CD4-positive, alpha-beta memory T cell (primary cell): ENCODE measurements around the gene HOMER2. TPM values are rescaled to one million over a fixed set of nuclear protein-coding genes. Genes with fewer than 3 reads are reported as not detected.

ENCODE experiments used
- CTCF ChIA-PET: fragments of 350-600 bp; sonication (Branson Sonifier 250); formaldehyde crosslinking; loops from one replicate; lab custom pipeline; 2021; ENCODE audit warnings: inconsistent platforms; ENCODE audit not compliant: partially characterized antibody; lab: Charles Lee
- POLR2A ChIA-PET: fragments of 350-600 bp; sonication (Branson Sonifier 250); formaldehyde crosslinking; loops from one replicate; lab custom pipeline; 2021; ENCODE audit not compliant: partially characterized antibody; lab: Charles Lee
- DNase-seq, 5 donors: peaks; one replicate each; pipeline versions ENCODE4 v3.0.0 to v3.0.0-alpha.2; 2020 to 2022; ENCODE audit warnings: mixed read lengths in 1 of 5
- H3K27ac ChIP-seq: one replicate; pipeline ENCODE4 v1.7.0; 2013; ENCODE audit warnings: low read depth, low read length
- H3K27me3 ChIP-seq: 2 replicates; pipeline ENCODE4 v1.7.0; 2013; ENCODE audit warnings: mild to moderate bottlenecking, low read length, moderate library complexity; ENCODE audit not compliant: insufficient read depth
- H3K36me3 ChIP-seq: 2 replicates; pipeline ENCODE4 v1.7.0; 2013; ENCODE audit warnings: mild to moderate bottlenecking, low read length, moderate library complexity; ENCODE audit not compliant: insufficient read depth
- H3K4me1 ChIP-seq: 2 replicates; pipeline ENCODE4 v1.7.0; 2013; ENCODE audit warnings: mild to moderate bottlenecking, low read length, moderate library complexity; ENCODE audit not compliant: insufficient read depth
- H3K4me3 ChIP-seq, 2 donors: one replicate each; pipeline ENCODE4 v1.7.0; 2013; ENCODE audit warnings: low read length in 2 of 2, mild to moderate bottlenecking in 1 of 2
- H3K9me3 ChIP-seq, 2 donors: one replicate each; pipeline ENCODE4 v1.7.0; 2013; ENCODE audit warnings: low read length in 2 of 2, control low read depth in 1 of 2; ENCODE audit not compliant: control insufficient read depth in 1 of 2
- H3K27ac Mint-ChIP-seq, 7 donors: one replicate each; pipeline ENCODE4 v1.8.0; 2020 to 2021; ENCODE audit warnings: mixed read lengths in 7 of 7, mild to moderate bottlenecking in 6 of 7, inconsistent platforms in 3 of 7, moderate library complexity in 3 of 7
- H3K27me3 Mint-ChIP-seq, 2 donors: one replicate each; pipeline ENCODE4 v1.8.0; 2020 to 2021; ENCODE audit warnings: mixed read lengths in 2 of 2
- H3K36me3 Mint-ChIP-seq, 2 donors: one replicate each; pipeline ENCODE4 v1.8.0; 2020 to 2021; ENCODE audit warnings: mixed read lengths in 2 of 2, inconsistent platforms in 1 of 2, mild to moderate bottlenecking in 1 of 2
- H3K4me1 Mint-ChIP-seq, 4 donors: one replicate each; pipeline ENCODE4 v1.8.0; 2020 to 2021; ENCODE audit warnings: mixed read lengths in 4 of 4, mild to moderate bottlenecking in 1 of 4
- H3K4me3 Mint-ChIP-seq, 8 donors: one replicate each; pipeline ENCODE4 v1.8.0; 2020 to 2021; ENCODE audit warnings: mixed read lengths in 8 of 8, mild to moderate bottlenecking in 7 of 8, moderate library complexity in 6 of 8, inconsistent platforms in 3 of 8
- H3K9me3 Mint-ChIP-seq, 8 donors: one replicate each; pipeline ENCODE4 v1.8.0; 2020 to 2021; ENCODE audit warnings: mixed read lengths in 8 of 8, mild to moderate bottlenecking in 5 of 8, inconsistent platforms in 3 of 8, moderate library complexity in 1 of 8
- intact Hi-C: fragments of 100-400 bp; cut with micrococcal nuclease; formaldehyde crosslinking; loops from one replicate; pipeline ENCODE4 v1.15.1; 2023
- polyA plus RNA-seq, 2 donors: library from polyadenylated mRNA; unstranded; fragments of 300-500 nt; fragmentation: Illumina TruSeq; gene quantifications; one replicate each; pipeline ENCODE4 v1.2.3, GENCODE V29; 2021
- total RNA-seq, 2 experiments: library from RNA; stranded (reverse); gene quantifications; one replicate each; pipeline ENCODE4 v1.2.3, GENCODE V29; 2021

Gene HOMER2
- total and polyA plus RNA-seq, 4 experiments from 2014 or later, result 1.5 to 6.5 (median 6.1) TPM; not detected in 1

DNA sequence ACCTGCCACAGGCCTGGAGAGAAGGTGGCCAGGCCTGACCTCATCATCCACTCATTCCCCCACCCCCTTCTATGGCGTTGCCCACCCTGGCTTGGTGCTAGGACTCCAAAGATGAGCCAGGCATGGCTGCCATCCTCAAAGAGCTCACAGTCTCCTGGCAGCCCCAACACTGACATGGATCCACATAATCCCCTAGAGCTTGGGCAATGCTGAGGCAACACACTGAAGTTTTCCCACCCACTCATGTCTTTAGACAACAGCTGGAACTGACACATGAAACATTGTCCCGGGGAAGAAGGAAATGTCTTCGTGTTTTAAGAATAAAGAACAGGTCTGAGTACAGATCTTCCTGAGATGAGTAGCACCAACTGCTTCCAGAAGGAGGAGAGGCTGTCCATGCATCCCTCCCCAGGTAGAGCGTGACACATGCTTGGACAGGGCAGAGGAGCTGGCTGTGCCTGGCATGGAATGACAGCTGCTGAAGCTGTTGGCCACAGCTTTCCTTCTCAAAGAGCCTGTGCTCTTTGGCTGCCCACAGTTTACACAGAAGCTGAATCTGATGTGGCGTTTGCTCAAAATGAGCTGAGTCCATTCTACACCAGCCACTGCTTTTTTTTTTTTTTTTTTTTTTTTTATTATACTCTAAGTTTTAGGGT lies 70.1 kb downstream of the HOMER2 start:
- Histone ChIP-seq H3K4me1 (no peaks in the 10 kb centered on the region), H3K36me3 (no peaks in the 10 kb centered on the region), H3K27ac (no peak overlapping the region), H3K27me3 (no peaks in the 10 kb centered on the region), H3K9me3 (no peaks in the 10 kb centered on the region), H3K4me3 (no peak overlapping the region)
- H3K9me3 Mint-ChIP-seq, result peaks cover 0 to 1% (median 0%) of the 10 kb centered on the region in 8 donors
- no peak overlapping the region for H3K4me3 Mint-ChIP-seq
- CTCF ChIA-PET, result no interaction called here
- H3K27ac Mint-ChIP-seq, result no peak overlapping the region
- POLR2A ChIA-PET, result no interaction called here
- DNase-seq, result no peak
- H3K36me3 Mint-ChIP-seq, result no peaks in the 10 kb centered on the region
- intact Hi-C loops, result no loop called here
- H3K4me1 Mint-ChIP-seq, result no peaks in the 10 kb centered on the region
- H3K27me3 Mint-ChIP-seq, result no peaks in the 10 kb centered on the region

DNA sequence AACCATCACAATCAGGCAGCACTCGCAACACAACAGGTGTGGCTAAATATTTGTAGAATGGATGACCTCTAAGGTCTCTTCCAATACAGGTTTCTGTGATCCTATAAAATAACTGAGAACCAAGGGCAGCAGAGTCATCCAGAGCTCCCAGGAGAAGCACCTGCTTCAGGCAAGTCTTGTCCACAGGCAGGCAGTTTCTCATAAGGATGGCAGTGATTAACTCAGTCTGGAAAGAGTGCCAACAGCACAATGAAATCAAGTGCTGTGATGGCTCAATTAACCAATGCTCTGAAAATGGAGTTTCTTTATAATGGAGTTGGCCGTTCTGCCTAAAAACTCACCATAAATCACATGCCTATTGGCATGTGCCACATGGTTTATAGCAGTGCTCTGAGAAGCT lies 70.8 kb downstream of the HOMER2 start:
- H3K27me3 ChIP-seq, result no peaks in the 10 kb centered on the region
- H3K4me3 Mint-ChIP-seq, result no peak overlapping the region
- H3K9me3 Mint-ChIP-seq, result peaks cover 0 to 1% (median 0%) of the 10 kb centered on the region in 8 donors
- no peaks in the 10 kb centered on the region for H3K4me1 ChIP-seq
- intact Hi-C loops, result no loop called here
- H3K36me3 Mint-ChIP-seq, result no peaks in the 10 kb centered on the region
- no peaks in the 10 kb centered on the region for H3K4me1 Mint-ChIP-seq
- no peak for DNase-seq
- no peak overlapping the region for H3K27ac Mint-ChIP-seq
- no peak overlapping the region for H3K4me3 ChIP-seq
- POLR2A ChIA-PET, result no interaction called here
- CTCF ChIA-PET, result no interaction called here
- no peaks in the 10 kb centered on the region for H3K27me3 Mint-ChIP-seq
- no peaks in the 10 kb centered on the region for H3K36me3 ChIP-seq
- H3K9me3 ChIP-seq, result no peaks in the 10 kb centered on the region
- H3K27ac ChIP-seq, result no peak overlapping the region

DNA sequence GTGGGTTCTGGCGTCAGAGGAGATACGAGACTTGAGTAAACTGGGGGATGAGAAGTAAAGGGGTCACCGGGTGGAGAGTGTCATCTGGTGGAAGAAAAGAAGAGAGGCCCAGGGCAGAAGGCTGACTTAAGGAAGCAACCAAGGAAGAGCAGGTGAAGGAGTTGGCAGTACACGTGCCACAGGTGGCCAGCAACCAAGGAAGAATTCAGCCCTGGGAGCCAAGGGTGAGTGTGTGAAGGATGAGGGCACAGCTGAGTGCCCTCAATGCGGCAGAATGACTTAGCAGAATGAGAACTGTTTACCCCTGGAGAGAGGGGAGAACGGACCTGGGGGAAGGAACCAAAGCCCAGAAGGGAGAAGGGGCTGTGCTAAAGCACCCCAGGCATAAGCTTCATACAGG lies 71.8 kb downstream of the HOMER2 start:
- Mint-ChIP-seq H3K9me3 (peaks cover 0 to 1% (median 0%) of the 10 kb centered on the region in 8 donors), H3K27ac (no peak overlapping the region), H3K36me3 (no peaks in the 10 kb centered on the region), H3K4me3 (no peak overlapping the region), H3K4me1 (no peaks in the 10 kb centered on the region), H3K27me3 (no peaks in the 10 kb centered on the region)
- no peaks in the 10 kb centered on the region for H3K27me3 ChIP-seq
- POLR2A ChIA-PET, result no interaction called here
- no peaks in the 10 kb centered on the region for H3K4me1 ChIP-seq
- no peak for DNase-seq
- no peak overlapping the region for H3K4me3 ChIP-seq
- H3K9me3 ChIP-seq, result no peaks in the 10 kb centered on the region
- CTCF ChIA-PET, result no interaction called here
- intact Hi-C loops, result no loop called here
- no peaks in the 10 kb centered on the region for H3K36me3 ChIP-seq
- no peak overlapping the region for H3K27ac ChIP-seq

DNA sequence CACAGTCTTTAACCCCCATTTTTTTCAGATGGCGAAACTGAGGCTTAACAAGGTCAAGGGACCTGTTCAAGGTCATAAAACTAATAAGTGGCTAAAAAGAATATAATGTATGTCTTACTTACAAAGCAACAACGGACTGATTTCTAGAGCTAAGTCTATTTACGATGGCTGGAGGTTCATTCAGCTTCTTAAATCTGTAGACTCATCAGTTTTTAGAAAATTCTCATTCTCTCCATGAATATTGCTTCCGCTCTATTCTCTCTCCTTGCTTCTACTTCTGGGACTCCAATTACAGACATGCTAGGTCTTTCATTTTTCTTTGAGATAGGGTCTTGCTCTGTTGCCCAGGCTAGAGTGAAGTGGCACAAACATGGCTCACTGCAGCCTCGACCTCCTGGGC lies 74.2 kb downstream of the HOMER2 start:
- POLR2A ChIA-PET, result no interaction called here
- Mint-ChIP-seq H3K9me3 (peaks cover 0 to 1% (median 0%) of the 10 kb centered on the region in 8 donors), H3K36me3 (no peaks in the 10 kb centered on the region), H3K4me1 (no peaks in the 10 kb centered on the region), H3K27me3 (no peaks in the 10 kb centered on the region), H3K27ac (no peak overlapping the region), H3K4me3 (no peak overlapping the region)
- H3K9me3 ChIP-seq, result no peaks in the 10 kb centered on the region
- no peak overlapping the region for H3K27ac ChIP-seq
- no peaks in the 10 kb centered on the region for H3K36me3 ChIP-seq
- CTCF ChIA-PET, result no interaction called here
- H3K27me3 ChIP-seq, result no peaks in the 10 kb centered on the region
- no peaks in the 10 kb centered on the region for H3K4me1 ChIP-seq
- DNase-seq, result no peak
- intact Hi-C loops, result no loop called here
- no peak overlapping the region for H3K4me3 ChIP-seq

GRCh38 chr15:82877825-82878224 lies 74.7 kb downstream of the HOMER2 start:
- H3K4me1 ChIP-seq, result no peaks in the 10 kb centered on the region
- no peaks in the 10 kb centered on the region for H3K27me3 Mint-ChIP-seq
- no peaks in the 10 kb centered on the region for H3K27me3 ChIP-seq
- H3K4me3 ChIP-seq, result no peak overlapping the region
- intact Hi-C loops, result no loop called here
- CTCF ChIA-PET, result no interaction called here
- no peak overlapping the region for H3K4me3 Mint-ChIP-seq
- no peak for DNase-seq
- POLR2A ChIA-PET, result no interaction called here
- H3K9me3 Mint-ChIP-seq, result peaks cover 0 to 1% (median 0%) of the 10 kb centered on the region in 8 donors
- no peak overlapping the region for H3K27ac Mint-ChIP-seq
- H3K4me1 Mint-ChIP-seq, result no peaks in the 10 kb centered on the region
- no peaks in the 10 kb centered on the region for H3K9me3 ChIP-seq
- H3K36me3 Mint-ChIP-seq, result no peaks in the 10 kb centered on the region
- no peaks in the 10 kb centered on the region for H3K36me3 ChIP-seq
- no peak overlapping the region for H3K27ac ChIP-seq

- no peaks in the 10 kb centered on the region for H3K36me3 Mint-ChIP-seq
- POLR2A ChIA-PET, result no interaction called here
- no peak overlapping the region for H3K4me3 ChIP-seq
- H3K27me3 Mint-ChIP-seq, result peaks cover 0 to 2% of the 10 kb centered on the region in 2 donors
- H3K27me3 ChIP-seq, result peaks cover 5% of the 10 kb centered on the region
- intact Hi-C loops, result no loop called here
- no peaks in the 10 kb centered on the region for H3K4me1 ChIP-seq
- H3K36me3 ChIP-seq, result no peaks in the 10 kb centered on the region
- H3K9me3 Mint-ChIP-seq, result peaks cover 0 to 1% (median 0%) of the 10 kb centered on the region in 8 donors
- H3K9me3 ChIP-seq, result no peaks in the 10 kb centered on the region
- H3K27ac Mint-ChIP-seq, result no peak overlapping the region
- H3K27ac ChIP-seq, result no peak overlapping the region
- no peak for DNase-seq
- H3K4me3 Mint-ChIP-seq, result no peak overlapping the region
- CTCF ChIA-PET, result no interaction called here
- H3K4me1 Mint-ChIP-seq, result no peaks in the 10 kb centered on the region
Observed at GRCh38 chr15:82875411-82876003, 77.0 kb downstream of the HOMER2 start.

- Mint-ChIP-seq H3K27ac (no peak overlapping the region), H3K27me3 (peaks cover 0 to 2% of the 10 kb centered on the region in 2 donors), H3K9me3 (peaks cover 0 to 1% (median 0%) of the 10 kb centered on the region in 8 donors), H3K4me1 (no peaks in the 10 kb centered on the region), H3K36me3 (no peaks in the 10 kb centered on the region), H3K4me3 (no peak overlapping the region)
- ChIA-PET POLR2A (no interaction called here), CTCF (no interaction called here)
- DNase-seq, result no peak
- H3K9me3 ChIP-seq, result no peaks in the 10 kb centered on the region
- no peak overlapping the region for H3K4me3 ChIP-seq
- intact Hi-C loops, result no loop called here
- peaks cover 5% of the 10 kb centered on the region for H3K27me3 ChIP-seq
- no peaks in the 10 kb centered on the region for H3K36me3 ChIP-seq
- no peaks in the 10 kb centered on the region for H3K4me1 ChIP-seq
- no peak overlapping the region for H3K27ac ChIP-seq
Observed at GRCh38 chr15:82874961-82875360, 77.6 kb downstream of the HOMER2 start.
